DND-41 (cell line): ENCODE data around the gene SIAE.
"Not testable (repeated sequence)": the region's sequence is repeated elsewhere in the genome, so short reads cannot be mapped to it uniquely, and the experiment has no call there.

Experiments
- ATAC-seq: fragments of 200-7000 bp; cut with Tn5 transposase; 3 replicates; pipeline ENCODE4 v1.9.1; 2021; ENCODE audit warnings: low read depth; ENCODE audit not compliant: insufficient read depth
- DNase-seq: peaks from one replicate; pipeline ENCODE4 v3.0.0-alpha.2; 2020
- H2AFZ ChIP-seq: 2 replicates; pipeline ENCODE4 v1.6.0; 2012; ENCODE audit warnings: low read depth, low read length
- H3K27ac ChIP-seq: 2 replicates; pipeline ENCODE4 v1.5.1; 2012; ENCODE audit warnings: low read length, inconsistent platforms
- H3K27me3 ChIP-seq: fragments of 200-600 bp; sonication (generic); 2 replicates; pipeline ENCODE4 v1.6.0; 2012; ENCODE audit warnings: low read length, mild to moderate bottlenecking, inconsistent platforms; ENCODE audit not compliant: insufficient read depth, poor library complexity
- H3K36me3 ChIP-seq: 2 replicates; pipeline ENCODE4 v1.5.1; 2012; ENCODE audit warnings: low read length, inconsistent platforms; ENCODE audit not compliant: insufficient read depth
- H3K4me1 ChIP-seq: 2 replicates; pipeline ENCODE4 v1.5.1; 2012; ENCODE audit warnings: mild to moderate bottlenecking, low read length; ENCODE audit not compliant: insufficient read depth
- H3K4me2 ChIP-seq: 2 replicates; pipeline ENCODE4 v1.6.0; 2012; ENCODE audit warnings: mild to moderate bottlenecking, moderate library complexity, low read length, inconsistent platforms; ENCODE audit not compliant: insufficient read depth
- H3K4me3 ChIP-seq, 2 experiments: fragments of 200-600 bp in 1 of 2; shearing (Covaris generic) in 1 of 2; 2 replicates each; pipeline ENCODE4 v1.5.1; 2012 to 2016; ENCODE audit warnings: inconsistent platforms in 2 of 2, low read length in 2 of 2, mild to moderate bottlenecking in 2 of 2, low read depth in 1 of 2, moderate library complexity in 1 of 2
- H3K79me2 ChIP-seq: 2 replicates; pipeline ENCODE4 v1.6.0; 2012; ENCODE audit warnings: low read length, inconsistent platforms; ENCODE audit not compliant: insufficient read depth
- H3K9ac ChIP-seq: 2 replicates; pipeline ENCODE4 v1.6.0; 2012; ENCODE audit warnings: low read depth, mild to moderate bottlenecking, inconsistent platforms, low read length, moderate library complexity
- H3K9me3 ChIP-seq: 2 replicates; pipeline ENCODE4 v1.5.1; 2012; ENCODE audit warnings: low read length, moderate library complexity, mild to moderate bottlenecking, inconsistent platforms; ENCODE audit not compliant: insufficient read depth, severe bottlenecking
- H4K20me1 ChIP-seq: 2 replicates; pipeline ENCODE4 v1.6.0; 2012; ENCODE audit warnings: low read length; ENCODE audit not compliant: insufficient read depth
- EZH2 ChIP-seq: IDR thresholded peaks from 3 replicates; pipeline ENCODE4 v1.6.1; 2012; ENCODE audit warnings: borderline replicate concordance, low read depth, mild to moderate bottlenecking, moderate library complexity, low read length, inconsistent platforms; ENCODE audit not compliant: severe bottlenecking
- TF ChIP-seq, protein P1 (sequence below): IDR thresholded peaks from 2 replicates; pipeline ENCODE4 v1.5.1; 2012; ENCODE audit warnings: borderline replicate concordance, low read length, moderate library complexity, mild to moderate bottlenecking; ENCODE audit not compliant: poor library complexity, severe bottlenecking; ENCODE audit errors: extremely low read depth

Gene SIAE

DNA sequence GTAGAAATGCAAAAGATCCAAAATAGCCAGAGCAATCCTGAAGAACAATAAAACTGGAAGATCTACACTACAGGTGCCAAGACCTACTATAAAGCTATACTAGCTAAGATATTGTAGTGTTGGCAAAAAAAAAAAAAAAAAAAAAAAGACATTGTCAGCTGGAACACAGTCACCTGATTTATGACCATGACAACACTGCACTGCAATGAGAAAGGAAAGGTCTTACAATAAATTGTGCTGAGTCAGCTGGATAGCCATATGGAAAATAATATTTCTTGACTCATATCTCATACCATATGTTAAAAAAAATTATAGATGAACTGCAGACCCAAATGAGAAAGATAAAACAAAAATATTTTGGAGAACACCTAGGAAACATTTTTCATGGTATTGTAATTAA, 65.4 kb downstream of the SIAE start:
- no peak for TF ChIP-seq EZH2
- TF ChIP-seq, protein P1, sequence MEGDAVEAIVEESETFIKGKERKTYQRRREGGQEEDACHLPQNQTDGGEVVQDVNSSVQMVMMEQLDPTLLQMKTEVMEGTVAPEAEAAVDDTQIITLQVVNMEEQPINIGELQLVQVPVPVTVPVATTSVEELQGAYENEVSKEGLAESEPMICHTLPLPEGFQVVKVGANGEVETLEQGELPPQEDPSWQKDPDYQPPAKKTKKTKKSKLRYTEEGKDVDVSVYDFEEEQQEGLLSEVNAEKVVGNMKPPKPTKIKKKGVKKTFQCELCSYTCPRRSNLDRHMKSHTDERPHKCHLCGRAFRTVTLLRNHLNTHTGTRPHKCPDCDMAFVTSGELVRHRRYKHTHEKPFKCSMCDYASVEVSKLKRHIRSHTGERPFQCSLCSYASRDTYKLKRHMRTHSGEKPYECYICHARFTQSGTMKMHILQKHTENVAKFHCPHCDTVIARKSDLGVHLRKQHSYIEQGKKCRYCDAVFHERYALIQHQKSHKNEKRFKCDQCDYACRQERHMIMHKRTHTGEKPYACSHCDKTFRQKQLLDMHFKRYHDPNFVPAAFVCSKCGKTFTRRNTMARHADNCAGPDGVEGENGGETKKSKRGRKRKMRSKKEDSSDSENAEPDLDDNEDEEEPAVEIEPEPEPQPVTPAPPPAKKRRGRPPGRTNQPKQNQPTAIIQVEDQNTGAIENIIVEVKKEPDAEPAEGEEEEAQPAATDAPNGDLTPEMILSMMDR, result no peak

DNA sequence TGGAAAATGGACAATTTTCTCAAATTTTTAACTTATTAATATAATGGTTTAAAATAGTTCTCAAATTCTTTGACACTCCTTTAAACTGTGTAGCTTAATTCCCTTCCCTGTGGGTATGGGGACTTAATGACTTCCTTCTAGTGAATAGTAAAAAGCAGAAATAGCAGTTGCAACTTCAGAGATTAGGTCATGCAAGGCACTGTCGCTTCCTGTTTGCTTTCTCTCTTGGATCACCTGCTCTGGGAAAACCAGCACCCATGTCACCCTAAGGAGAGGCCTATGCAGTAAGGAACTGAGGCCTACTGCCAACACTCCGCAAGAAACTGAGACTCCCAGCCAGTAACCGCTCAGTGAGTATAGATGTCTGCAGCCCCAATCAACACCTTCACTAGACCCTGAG, 67.8 kb downstream of the SIAE start:
- Histone ChIP-seq H3K9ac (no peak overlapping the region), H3K79me2 (no peaks in the 10 kb centered on the region), H3K4me3 (no peak overlapping the region), H3K9me3 (no peaks in the 10 kb centered on the region), H4K20me1 (no peaks in the 10 kb centered on the region), H2AFZ (no peak overlapping the region), H3K4me1 (no peaks in the 10 kb centered on the region), H3K27me3 (no peaks in the 10 kb centered on the region), H3K36me3 (no peaks in the 10 kb centered on the region), H3K4me2 (no peak overlapping the region), H3K27ac (no peak overlapping the region)
- ATAC-seq, result no peak
- no peak for DNase-seq
- TF ChIP-seq, protein P1, result no peak
- no peak for TF ChIP-seq EZH2

More for the DNA sequence above, 65.4 kb downstream of the SIAE start:
- Histone ChIP-seq H2AFZ (no peak overlapping the region), H3K79me2 (no peaks in the 10 kb centered on the region), H3K27me3 (no peaks in the 10 kb centered on the region), H3K9ac (no peak overlapping the region), H3K4me3 (no peak overlapping the region), H3K9me3 (no peaks in the 10 kb centered on the region), H4K20me1 (no peaks in the 10 kb centered on the region), H3K36me3 (no peaks in the 10 kb centered on the region), H3K27ac (no peak overlapping the region), H3K4me1 (no peaks in the 10 kb centered on the region), H3K4me2 (no peak overlapping the region)
- ATAC-seq (no peak), DNase-seq (no peak)

DNA sequence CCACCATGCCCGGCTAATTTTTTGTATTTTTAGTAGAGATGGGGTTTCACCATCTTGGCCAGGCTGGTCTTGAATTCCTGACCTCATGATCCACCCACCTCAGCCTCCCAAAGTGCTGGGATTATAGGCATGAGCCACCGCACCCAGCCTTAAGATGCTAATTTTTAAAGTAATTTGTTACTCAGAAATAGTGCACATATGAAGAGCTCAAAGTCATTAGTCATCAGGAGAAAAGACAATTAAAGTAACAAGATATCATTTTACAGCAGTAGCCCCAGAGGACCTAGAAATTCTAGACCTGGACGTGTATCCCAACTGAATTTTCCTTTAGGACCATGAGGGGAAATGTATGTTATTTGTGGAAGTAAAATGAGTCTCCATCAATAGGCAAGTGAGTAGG, 70.8 kb downstream of the SIAE start:
- not testable (repeated sequence) for H3K4me2 ChIP-seq, DNase-seq, H3K9ac ChIP-seq, H3K4me3 ChIP-seq, H2AFZ ChIP-seq, ATAC-seq, H3K4me1 ChIP-seq, H3K9me3 ChIP-seq, H4K20me1 ChIP-seq, H3K27me3 ChIP-seq, H3K27ac ChIP-seq, H3K36me3 ChIP-seq, H3K79me2 ChIP-seq

DNA sequence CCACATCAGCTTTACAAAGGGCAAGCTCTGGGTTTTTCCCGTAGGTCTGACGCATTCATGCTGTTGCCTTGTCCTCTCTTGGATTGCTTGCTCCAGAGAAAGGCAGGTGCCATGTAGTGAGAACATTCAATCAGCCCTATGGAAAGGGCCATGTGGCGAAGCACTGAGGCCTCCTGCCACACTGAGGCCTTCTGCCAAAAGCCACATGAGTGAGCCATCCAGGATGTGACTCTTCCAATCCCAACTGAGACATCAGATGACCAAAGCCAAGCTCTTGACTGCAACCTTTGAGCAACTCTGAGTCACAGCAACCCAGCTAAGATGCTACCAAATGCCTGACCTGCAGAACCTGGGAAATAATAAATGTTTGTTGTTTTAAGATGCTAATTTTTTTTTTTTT, 71.3 kb downstream of the SIAE start:
- no peak for DNase-seq
- Histone ChIP-seq H3K27me3 (no peaks in the 10 kb centered on the region), H3K9ac (no peak overlapping the region), H3K79me2 (no peaks in the 10 kb centered on the region), H2AFZ (no peak overlapping the region), H3K4me3 (no peak overlapping the region), H3K4me2 (no peak overlapping the region), H3K4me1 (no peaks in the 10 kb centered on the region), H4K20me1 (no peaks in the 10 kb centered on the region), H3K36me3 (no peaks in the 10 kb centered on the region), H3K9me3 (no peaks in the 10 kb centered on the region), H3K27ac (no peak overlapping the region)
- TF ChIP-seq, protein P1, result no peak
- no peak for TF ChIP-seq EZH2
- ATAC-seq, result no peak
